ENCODE results near the gene REX1BD.

The REX1BD gene

DNA sequence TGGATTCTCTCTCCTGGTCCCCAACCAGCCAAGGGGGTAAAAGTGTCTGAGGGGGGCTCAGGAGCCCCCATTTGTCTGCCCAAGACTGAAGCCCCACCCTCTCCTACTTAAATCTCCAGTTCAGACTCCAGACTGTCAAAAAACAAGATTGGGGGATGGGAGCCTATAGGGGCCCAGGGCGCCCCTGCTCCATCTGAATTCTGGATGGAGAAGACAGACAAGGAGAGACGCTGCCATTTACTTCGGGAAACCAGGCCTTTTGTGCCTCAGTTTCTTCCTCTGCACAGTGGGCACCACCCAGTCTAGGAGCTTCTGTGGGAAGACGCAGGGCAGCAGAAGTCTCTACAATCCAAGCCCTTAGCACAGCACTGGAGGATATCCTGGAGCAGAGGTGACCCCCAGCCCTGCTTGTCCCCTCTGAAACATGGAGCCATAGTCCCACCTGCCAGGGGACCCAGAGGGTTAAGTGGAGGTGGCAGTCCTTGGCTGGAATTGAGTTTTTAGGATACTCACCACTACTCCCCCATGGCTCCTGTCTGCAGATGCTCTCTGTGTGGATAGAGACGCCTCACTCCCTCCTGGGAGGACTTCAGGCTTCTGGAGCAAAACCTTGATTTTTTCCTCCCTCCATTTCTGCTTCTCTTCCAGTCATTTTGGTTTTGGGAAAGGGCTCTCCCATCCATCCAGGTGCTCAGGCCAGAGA is 19.7 kb downstream of the REX1BD start:
- H3K4me1 ChIP-seq, result no peaks in the 10 kb centered on the region
- H3K4me3 ChIP-seq (ENCODE audit: low read depth, low read length), result no peak overlapping the region
- no peaks in the 10 kb centered on the region for H3K36me3 ChIP-seq
- no peak for DNase-seq
- peaks cover 95% of the 10 kb centered on the region for H3K27me3 ChIP-seq
- H3K9me3 ChIP-seq, result no peaks in the 10 kb centered on the region
- no peak for TF ChIP-seq CTCF (IDR thresholded peaks at IDR 0.05; ENCODE audit: low read depth, low read length)

- H3K9me3 ChIP-seq, result no peaks in the 10 kb centered on the region
- no peak for TF ChIP-seq CTCF (IDR thresholded peaks at IDR 0.05; ENCODE audit: low read depth, low read length)
- no peaks in the 10 kb centered on the region for H3K4me1 ChIP-seq
- H3K4me3 ChIP-seq (ENCODE audit: low read depth, low read length), result no peak overlapping the region
- no peak for DNase-seq
- peaks cover 95% of the 10 kb centered on the region for H3K27me3 ChIP-seq
- H3K36me3 ChIP-seq, result no peaks in the 10 kb centered on the region
These were observed 20.5 kb downstream of the REX1BD start for GRCh38 chr19:18608805-18609716.

GRCh38 chr19:18609717-18610051 is 21.1 kb downstream of the REX1BD start:
- no peaks in the 10 kb centered on the region for H3K9me3 ChIP-seq
- DNase-seq, result no peak
- H3K4me3 ChIP-seq (ENCODE audit: low read depth, low read length), result no peak overlapping the region
- H3K36me3 ChIP-seq, result no peaks in the 10 kb centered on the region
- H3K27me3 ChIP-seq, result peaks cover 95% of the 10 kb centered on the region
- H3K4me1 ChIP-seq, result no peaks in the 10 kb centered on the region
- TF ChIP-seq CTCF (IDR thresholded peaks at IDR 0.05; ENCODE audit: low read depth, low read length), result no peak

DNA sequence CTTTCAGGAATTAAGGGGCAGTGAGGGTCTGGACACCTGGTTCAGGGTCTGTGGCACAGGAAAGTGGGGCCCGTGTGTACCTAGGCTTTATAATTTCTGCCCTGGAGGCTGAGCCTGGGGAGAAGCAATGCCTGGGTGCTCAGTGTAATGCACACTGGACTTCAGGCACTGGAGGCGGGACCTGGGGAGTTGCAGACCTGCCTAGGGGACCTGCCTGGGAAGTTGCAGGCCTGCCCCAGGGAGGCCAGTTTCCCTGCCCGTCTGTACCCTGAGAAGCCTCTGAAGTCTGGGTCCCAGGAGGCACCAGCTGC is 21.6 kb downstream of the REX1BD start:
- H3K4me1 ChIP-seq, result no peaks in the 10 kb centered on the region
- H3K27me3 ChIP-seq, result peaks cover 94% of the 10 kb centered on the region
- no peak for DNase-seq
- no peak for TF ChIP-seq CTCF (IDR thresholded peaks at IDR 0.05; ENCODE audit: low read depth, low read length)
- H3K36me3 ChIP-seq, result no peaks in the 10 kb centered on the region
- no peak overlapping the region for H3K4me3 ChIP-seq (ENCODE audit: low read depth, low read length)
- H3K9me3 ChIP-seq, result no peaks in the 10 kb centered on the region

GRCh38 chr19:18610556-18611326 is 22.1 kb downstream of the REX1BD start:
- Histone ChIP-seq H3K4me3 (ENCODE audit: low read depth, low read length) (no peak overlapping the region), H3K4me1 (no peaks in the 10 kb centered on the region), H3K9me3 (no peaks in the 10 kb centered on the region), H3K36me3 (no peaks in the 10 kb centered on the region), H3K27me3 (peaks cover 92% of the 10 kb centered on the region)
- no peak for TF ChIP-seq CTCF (IDR thresholded peaks at IDR 0.05; ENCODE audit: low read depth, low read length)
- no peak for DNase-seq

Measured in BE2C (cell line).